ENCODE results near the gene CMTM1. TPM values are rescaled to one million over a fixed set of nuclear protein-coding genes. Genes with fewer than 3 reads are reported as not detected.

CMTM1 gene
- total RNA-seq, 2 experiments from 2014 or later = 16.6 to 17.8 TPM

- Mint-ChIP-seq H3K4me1 (peaks cover 18% of the 10 kb centered on the region), H3K4me3 (no peak overlapping the region), H3K9me3 (no peaks in the 10 kb centered on the region), H3K27ac (no peak overlapping the region), H3K27me3 (no peaks in the 10 kb centered on the region), H3K36me3 (ENCODE audit: low read depth) (peaks cover 59% of the 10 kb centered on the region)
- POLR2A ChIA-PET = interaction anchor here (1.4 kb wide), 1 partner anchor 13 kb away, joined by 4 read pairs; no protein-coding TSS in a partner anchor
- CTCF ChIA-PET = interaction anchor here (1.4 to 1.5 kb wide), 4 partner anchors 21 to 163 kb away, joined by 3 to 4 read pairs (median 3); no protein-coding TSS in a partner anchor
- no peak for DNase-seq
Observed at GRCh38 chr16:66569827-66570405, 3.7 kb downstream of the CMTM1 start.

GRCh38 chr16:66572356-66572755 is 6.1 kb downstream of the CMTM1 start:
- H3K4me1 Mint-ChIP-seq = peaks cover 15% of the 10 kb centered on the region
- H3K27me3 Mint-ChIP-seq = peaks cover 3% of the 10 kb centered on the region
- H3K27ac Mint-ChIP-seq = peak overlapping the region; percentile 40
- POLR2A ChIA-PET = interaction anchor here (0.8 to 1.6 kb wide), 4 partner anchors 8 to 20 kb away, joined by 3 to 4 read pairs (median 4); no protein-coding TSS in a partner anchor
- H3K36me3 Mint-ChIP-seq (ENCODE audit: low read depth) = peaks cover 36% of the 10 kb centered on the region
- no peaks in the 10 kb centered on the region for H3K9me3 Mint-ChIP-seq
- CTCF ChIA-PET = interaction anchor here (1.5 to 1.6 kb wide), 2 partner anchors 20 to 78 kb away, joined by 3 read pairs; partner anchors contain the start of gene CKLF
- no peak for DNase-seq
- H3K4me3 Mint-ChIP-seq = no peak overlapping the region

GRCh38 chr16:66574081-66574480 is 7.8 kb downstream of the CMTM1 start:
- H3K27me3 Mint-ChIP-seq = peaks cover 19% of the 10 kb centered on the region
- CTCF ChIA-PET = interaction anchor here (1.0 to 2.3 kb wide), 4 partner anchors 9 to 35 kb away, joined by 3 to 15 read pairs (median 4); no protein-coding TSS in a partner anchor
- H3K4me3 Mint-ChIP-seq = no peak overlapping the region
- peaks cover 34% of the 10 kb centered on the region for H3K36me3 Mint-ChIP-seq (ENCODE audit: low read depth)
- POLR2A ChIA-PET = interaction anchor here (1.7 kb wide), 1 partner anchor 9 kb away, joined by 6 read pairs; no protein-coding TSS in a partner anchor
- no peaks in the 10 kb centered on the region for H3K9me3 Mint-ChIP-seq
- no peak for DNase-seq
- peaks cover 11% of the 10 kb centered on the region for H3K4me1 Mint-ChIP-seq
- H3K27ac Mint-ChIP-seq = no peak overlapping the region

GRCh38 chr16:66574531-66574930 is 8.3 kb downstream of the CMTM1 start:
- H3K4me1 Mint-ChIP-seq = peaks cover 13% of the 10 kb centered on the region
- no peak for DNase-seq
- ChIA-PET POLR2A (interaction anchor here (1.7 kb wide), 1 partner anchor 10 kb away, joined by 6 read pairs; no protein-coding TSS in a partner anchor), CTCF (interaction anchor here (1.0 to 2.3 kb wide), 4 partner anchors 9 to 34 kb away, joined by 3 to 15 read pairs (median 7); no protein-coding TSS in a partner anchor)
- no peak overlapping the region for H3K27ac Mint-ChIP-seq
- peaks cover 29% of the 10 kb centered on the region for H3K36me3 Mint-ChIP-seq (ENCODE audit: low read depth)
- no peak overlapping the region for H3K4me3 Mint-ChIP-seq
- no peaks in the 10 kb centered on the region for H3K9me3 Mint-ChIP-seq
- peaks cover 23% of the 10 kb centered on the region for H3K27me3 Mint-ChIP-seq

GRCh38 chr16:66575060-66575459 is 8.8 kb downstream of the CMTM1 start:
- peaks cover 28% of the 10 kb centered on the region for H3K27me3 Mint-ChIP-seq
- ChIA-PET POLR2A (interaction anchor here (1.7 kb wide), 1 partner anchor 10 kb away, joined by 6 read pairs; no protein-coding TSS in a partner anchor), CTCF (interaction anchor here (1.0 to 2.3 kb wide), 4 partner anchors 10 to 34 kb away, joined by 3 to 15 read pairs (median 7); no protein-coding TSS in a partner anchor)
- no peak overlapping the region for H3K4me3 Mint-ChIP-seq
- peaks cover 26% of the 10 kb centered on the region for H3K36me3 Mint-ChIP-seq (ENCODE audit: low read depth)
- H3K27ac Mint-ChIP-seq = no peak overlapping the region
- peaks cover 16% of the 10 kb centered on the region for H3K4me1 Mint-ChIP-seq
- no peaks in the 10 kb centered on the region for H3K9me3 Mint-ChIP-seq
- DNase-seq = no peak

GRCh38 chr16:66576296-66576695 is 10.1 kb downstream of the CMTM1 start:
- Mint-ChIP-seq H3K9me3 (no peaks in the 10 kb centered on the region), H3K27ac (no peak overlapping the region), H3K36me3 (ENCODE audit: low read depth) (peaks cover 18% of the 10 kb centered on the region), H3K4me3 (no peak overlapping the region), H3K4me1 (peaks cover 13% of the 10 kb centered on the region), H3K27me3 (peaks cover 36% of the 10 kb centered on the region)
- no peak for DNase-seq
- POLR2A ChIA-PET = interaction anchor here (1.2 to 1.7 kb wide), 2 partner anchors 14 to 25 kb away, joined by 4 read pairs; no protein-coding TSS in a partner anchor
- CTCF ChIA-PET = interaction anchor here (0.7 to 2.4 kb wide), 3 partner anchors 14 to 33 kb away, joined by 3 to 7 read pairs (median 3); no protein-coding TSS in a partner anchor

GRCh38 chr16:66578651-66579531 is 12.7 kb downstream of the CMTM1 start, which contains the start of gene CMTM2:
Gene CMTM2, plus strand, starts transcription at chr16:66579463. Its CDS starts 145 bp downstream, at chr16:66579608.
- Mint-ChIP-seq H3K36me3 (ENCODE audit: low read depth) (peaks cover 10% of the 10 kb centered on the region), H3K4me3 (no peak within 1 kb of the TSS), H3K27ac (no peak within 1 kb of the TSS), H3K27me3 (peaks cover 36% of the 10 kb centered on the region), H3K9me3 (no peaks in the 10 kb centered on the region), H3K4me1 (peaks cover 9% of the 10 kb centered on the region)
- ChIA-PET CTCF (interaction anchor here (2.0 to 4.1 kb wide), 3 partner anchors 11 to 30 kb away, joined by 7 to 19 read pairs (median 9); no protein-coding TSS in a partner anchor), POLR2A (interaction anchor here (0.8 to 1.7 kb wide), 5 partner anchors 10 to 27 kb away, joined by 4 to 5 read pairs (median 4); partner anchors contain the start of gene CMTM3)
- no peak for DNase-seq

- Mint-ChIP-seq H3K4me3 (no peak overlapping the region), H3K27ac (no peak overlapping the region), H3K36me3 (ENCODE audit: low read depth) (peaks cover 6% of the 10 kb centered on the region), H3K9me3 (no peaks in the 10 kb centered on the region), H3K27me3 (peaks cover 36% of the 10 kb centered on the region), H3K4me1 (peaks cover 9% of the 10 kb centered on the region)
- ChIA-PET POLR2A (interaction anchor here (1.1 to 1.2 kb wide), 2 partner anchors 8 to 10 kb away, joined by 3 to 4 read pairs; no protein-coding TSS in a partner anchor), CTCF (interaction anchor here (0.8 to 4.1 kb wide), 3 partner anchors 9 to 287 kb away, joined by 3 to 19 read pairs (median 5); no protein-coding TSS in a partner anchor)
- no peak for DNase-seq
Observed at GRCh38 chr16:66580605-66581209, 14.5 kb downstream of the CMTM1 start.

GRCh38 chr16:66581246-66581952 is 15.2 kb downstream of the CMTM1 start:
- Mint-ChIP-seq H3K27ac (no peak overlapping the region), H3K4me3 (no peak overlapping the region), H3K36me3 (ENCODE audit: low read depth) (peaks cover 6% of the 10 kb centered on the region), H3K9me3 (no peaks in the 10 kb centered on the region), H3K4me1 (peaks cover 9% of the 10 kb centered on the region), H3K27me3 (peaks cover 36% of the 10 kb centered on the region)
- POLR2A ChIA-PET = interaction anchor here (1.1 to 1.4 kb wide), 3 partner anchors 9 to 16 kb away, joined by 3 to 4 read pairs (median 3); no protein-coding TSS in a partner anchor
- CTCF ChIA-PET = interaction anchor here (1.3 to 4.1 kb wide), 2 partner anchors 8 to 27 kb away, joined by 5 to 19 read pairs; no protein-coding TSS in a partner anchor
- DNase-seq = no peak

GRCh38 chr16:66585481-66586239 is 19.4 kb downstream of the CMTM1 start:
- POLR2A ChIA-PET = interaction anchor here (1.0 kb wide), 1 partner anchor 18 kb away, joined by 3 read pairs; the partner anchor contains the start of gene CMTM3
- Mint-ChIP-seq H3K27ac (no peak overlapping the region), H3K4me1 (peaks cover 20% of the 10 kb centered on the region), H3K9me3 (no peaks in the 10 kb centered on the region), H3K36me3 (ENCODE audit: low read depth) (no peaks in the 10 kb centered on the region), H3K4me3 (no peak overlapping the region), H3K27me3 (peaks cover 5% of the 10 kb centered on the region)
- DNase-seq = peak; percentile 9
- CTCF ChIA-PET = no interaction called here
